Measurements from ENCODE around the gene CSDE1.

DNA sequence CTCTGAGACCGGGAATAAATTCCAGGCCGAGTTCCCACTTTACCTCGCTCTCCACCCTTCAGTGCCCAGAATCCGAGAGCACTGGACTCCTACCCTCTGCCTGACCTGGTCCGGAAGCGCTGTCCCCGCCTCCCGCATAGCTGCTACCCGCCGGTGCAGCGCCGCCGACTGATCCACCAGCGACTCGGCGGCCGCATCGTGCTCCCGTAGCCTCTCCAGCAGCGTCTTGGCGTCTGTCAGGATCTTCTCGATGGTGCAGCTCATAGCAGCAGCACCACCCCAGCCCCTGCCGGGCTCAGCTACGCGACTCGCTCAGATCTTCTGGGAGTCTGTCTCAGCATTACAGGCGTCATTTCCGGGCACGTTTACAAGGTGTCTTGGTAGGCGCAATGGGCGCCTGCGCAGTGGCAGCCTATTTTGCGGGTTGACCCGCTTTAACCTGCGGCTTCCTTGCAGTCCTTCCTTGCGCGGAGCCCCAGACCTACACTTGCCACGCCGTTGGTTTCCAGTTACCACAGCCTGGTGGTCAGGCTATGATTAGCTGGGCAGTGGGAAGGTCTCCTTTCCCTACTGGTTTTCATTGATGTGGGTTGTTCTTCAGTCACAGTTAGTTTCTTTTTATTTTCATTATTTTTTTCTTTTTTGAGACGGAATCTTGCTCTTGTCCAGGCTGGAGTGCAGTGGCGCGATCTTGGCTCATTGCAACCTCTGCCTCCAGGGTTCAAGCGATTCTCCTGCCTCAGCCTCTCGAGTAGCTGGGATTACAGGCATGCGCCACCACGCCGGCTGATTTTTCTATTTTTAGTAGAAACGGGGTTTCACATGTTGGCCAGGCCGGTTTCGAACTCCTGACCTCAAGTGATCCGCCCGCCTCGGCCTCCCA lies 22.8 kb upstream of the CSDE1 start, which contains the start of gene SIKE1:
- TF ChIP-seq, protein P1, sequence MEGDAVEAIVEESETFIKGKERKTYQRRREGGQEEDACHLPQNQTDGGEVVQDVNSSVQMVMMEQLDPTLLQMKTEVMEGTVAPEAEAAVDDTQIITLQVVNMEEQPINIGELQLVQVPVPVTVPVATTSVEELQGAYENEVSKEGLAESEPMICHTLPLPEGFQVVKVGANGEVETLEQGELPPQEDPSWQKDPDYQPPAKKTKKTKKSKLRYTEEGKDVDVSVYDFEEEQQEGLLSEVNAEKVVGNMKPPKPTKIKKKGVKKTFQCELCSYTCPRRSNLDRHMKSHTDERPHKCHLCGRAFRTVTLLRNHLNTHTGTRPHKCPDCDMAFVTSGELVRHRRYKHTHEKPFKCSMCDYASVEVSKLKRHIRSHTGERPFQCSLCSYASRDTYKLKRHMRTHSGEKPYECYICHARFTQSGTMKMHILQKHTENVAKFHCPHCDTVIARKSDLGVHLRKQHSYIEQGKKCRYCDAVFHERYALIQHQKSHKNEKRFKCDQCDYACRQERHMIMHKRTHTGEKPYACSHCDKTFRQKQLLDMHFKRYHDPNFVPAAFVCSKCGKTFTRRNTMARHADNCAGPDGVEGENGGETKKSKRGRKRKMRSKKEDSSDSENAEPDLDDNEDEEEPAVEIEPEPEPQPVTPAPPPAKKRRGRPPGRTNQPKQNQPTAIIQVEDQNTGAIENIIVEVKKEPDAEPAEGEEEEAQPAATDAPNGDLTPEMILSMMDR (IDR thresholded peaks at IDR 0.05; ENCODE audit: low read depth, low read length, poor library complexity, severe bottlenecking), result no peak
- TF ChIP-seq EZH2phosphoT487 (IDR thresholded peaks at IDR 0.05; ENCODE audit: borderline replicate concordance, low read length), result no peak
